UCSD-AML1 (cell line): Measurements from ENCODE around the gene STAT3.
"Not testable (repeated sequence)": the region's sequence is repeated elsewhere in the genome, so short reads cannot be mapped to it uniquely, and the experiment has no call there.

Experiments
- DNase-seq: peaks from one replicate; lab custom pipeline; 2025; ENCODE audit not compliant: unreplicated experiment; lab: John Stamatoyannopoulos, UW

Gene STAT3

GRCh38 chr17:42317967-42318366 is 70.3 kb downstream of the STAT3 start:
- not testable (repeated sequence) for DNase-seq

- DNase-seq = no peak
These were observed 70.9 kb downstream of the STAT3 start for GRCh38 chr17:42317266-42317845.

GRCh38 chr17:42316755-42317154 is 71.5 kb downstream of the STAT3 start:
- no peak for DNase-seq

- DNase-seq = no peak
These were observed 72.7 kb downstream of the STAT3 start for GRCh38 chr17:42315402-42316156.

- no peak for DNase-seq
These were observed 74.3 kb downstream of the STAT3 start for GRCh38 chr17:42313773-42314566.

- no peak for DNase-seq
These were observed 74.9 kb downstream of the STAT3 start for GRCh38 chr17:42313389-42313772.

- DNase-seq = peak; percentile 43
These were observed 75.7 kb downstream of the STAT3 start for GRCh38 chr17:42312285-42313130.

- no peak for DNase-seq
These were observed 76.3 kb downstream of the STAT3 start for GRCh38 chr17:42312035-42312284.

- peak; percentile 36 for DNase-seq
These were observed 76.8 kb downstream of the STAT3 start for GRCh38 chr17:42311240-42312034.

GRCh38 chr17:42310787-42311215 is 77.4 kb downstream of the STAT3 start:
- no peak for DNase-seq

GRCh38 chr17:42309986-42310786 is 78.1 kb downstream of the STAT3 start:
- no peak for DNase-seq

GRCh38 chr17:42309142-42309541 is 79.1 kb downstream of the STAT3 start:
- no peak for DNase-seq

GRCh38 chr17:42308446-42308845 is 79.8 kb downstream of the STAT3 start:
- no peak for DNase-seq

- DNase-seq = no peak
These were observed 80.8 kb downstream of the STAT3 start for GRCh38 chr17:42307362-42307927.

GRCh38 chr17:42306385-42306667 is 81.9 kb downstream of the STAT3 start:
- DNase-seq = no peak

- DNase-seq = no peak
These were observed 82.5 kb downstream of the STAT3 start for GRCh38 chr17:42305543-42306384.

GRCh38 chr17:42305031-42305330 is 83.3 kb downstream of the STAT3 start:
- DNase-seq = not testable (repeated sequence)

- DNase-seq = no peak
These were observed 83.8 kb downstream of the STAT3 start for GRCh38 chr17:42304187-42305030.
